ENCODE results near the gene SP9.

SP9 gene

DNA sequence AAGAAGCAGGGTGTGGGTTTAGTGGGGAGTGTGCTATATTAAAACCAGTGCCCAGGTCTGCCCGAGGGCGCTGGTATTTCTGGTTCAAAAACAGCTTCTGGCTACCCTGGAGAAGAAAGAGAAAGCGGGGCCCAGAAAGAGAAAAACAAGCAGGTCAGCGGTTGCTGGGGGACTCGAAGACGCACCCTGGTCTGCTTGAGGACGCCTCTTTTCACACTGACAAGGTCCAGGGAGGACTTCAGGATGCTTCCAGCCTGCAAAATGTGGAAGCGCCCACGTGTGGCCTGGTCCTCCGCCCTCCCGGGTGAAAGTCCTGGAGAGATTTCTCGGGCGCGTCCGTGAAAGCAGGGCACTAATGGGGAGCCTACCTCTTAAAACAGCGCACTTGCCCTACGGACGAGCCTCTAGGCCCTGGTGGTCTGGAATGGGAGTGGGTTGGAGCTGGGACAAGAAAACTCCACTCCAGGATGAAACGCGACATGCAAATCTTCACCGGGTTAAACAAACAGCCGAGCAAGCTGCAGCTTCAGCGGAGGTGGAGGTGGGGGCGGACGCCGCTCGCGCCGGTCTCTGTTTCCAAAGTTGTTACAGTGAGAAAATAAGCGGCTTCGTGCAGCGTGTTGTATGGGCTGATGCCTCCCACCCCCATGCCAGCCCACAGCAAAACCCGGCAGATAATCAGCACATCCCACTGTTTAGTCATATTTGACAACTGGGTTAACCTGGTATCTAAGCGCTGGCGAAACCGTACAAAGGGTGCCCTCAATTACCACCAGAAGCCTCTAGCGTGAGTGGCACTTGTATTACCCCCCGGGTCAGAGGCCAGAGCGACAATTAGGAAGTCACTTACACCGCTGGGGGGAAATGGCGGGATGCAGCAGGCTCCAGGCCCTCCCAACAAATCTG is 1.1 kb upstream of the SP9 start:
- no peak for DNase-seq (ENCODE audit: low spot score)

- no peak for DNase-seq (ENCODE audit: low spot score)
Measured at GRCh38 chr2:174334278-174334715, 457 bp upstream of the SP9 start.

DNA sequence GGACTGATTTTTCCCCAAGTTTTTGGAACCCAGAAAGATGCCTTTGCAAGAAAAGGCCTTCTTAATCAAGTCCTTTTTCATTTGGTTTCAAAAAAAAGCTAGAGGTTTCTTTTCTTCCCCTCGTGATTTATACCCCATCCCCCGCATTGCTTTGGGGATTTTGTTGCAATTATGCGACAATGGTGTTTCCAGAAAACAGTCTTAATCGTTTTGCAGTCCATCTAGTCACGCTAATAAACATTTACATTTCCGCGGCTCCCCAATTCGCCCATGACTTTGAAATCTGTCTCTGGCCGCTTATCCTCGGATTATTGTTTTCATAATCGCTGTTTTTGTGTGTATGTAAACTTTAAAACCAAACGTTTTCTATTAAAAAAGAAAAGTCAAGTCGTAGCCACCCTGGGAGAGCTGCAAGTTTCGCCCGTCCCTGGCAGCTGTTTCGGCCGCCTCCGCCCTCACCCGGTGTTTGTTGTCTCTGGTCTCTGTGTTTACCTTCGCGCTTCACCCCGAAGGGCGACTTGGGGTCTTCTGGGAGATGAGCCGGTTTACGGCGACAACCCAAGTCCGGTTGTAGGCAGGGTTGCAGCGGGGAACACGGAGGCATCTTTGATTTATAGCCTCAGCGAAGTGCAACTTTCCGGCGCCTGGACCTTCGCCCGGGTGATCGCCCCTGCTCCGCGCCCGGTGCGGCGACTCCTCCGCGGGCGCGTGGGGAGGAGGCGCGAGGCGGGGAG is 667 bp downstream of the SP9 start:
- no peak for DNase-seq (ENCODE audit: low spot score)

- DNase-seq (ENCODE audit: low spot score), result no peak
Measured at GRCh38 chr2:174335988-174336500, 1.3 kb downstream of the SP9 start.

GRCh38 chr2:174336501-174337336 is 2.0 kb downstream of the SP9 start:
- DNase-seq (ENCODE audit: low spot score), result no peak

DNA sequence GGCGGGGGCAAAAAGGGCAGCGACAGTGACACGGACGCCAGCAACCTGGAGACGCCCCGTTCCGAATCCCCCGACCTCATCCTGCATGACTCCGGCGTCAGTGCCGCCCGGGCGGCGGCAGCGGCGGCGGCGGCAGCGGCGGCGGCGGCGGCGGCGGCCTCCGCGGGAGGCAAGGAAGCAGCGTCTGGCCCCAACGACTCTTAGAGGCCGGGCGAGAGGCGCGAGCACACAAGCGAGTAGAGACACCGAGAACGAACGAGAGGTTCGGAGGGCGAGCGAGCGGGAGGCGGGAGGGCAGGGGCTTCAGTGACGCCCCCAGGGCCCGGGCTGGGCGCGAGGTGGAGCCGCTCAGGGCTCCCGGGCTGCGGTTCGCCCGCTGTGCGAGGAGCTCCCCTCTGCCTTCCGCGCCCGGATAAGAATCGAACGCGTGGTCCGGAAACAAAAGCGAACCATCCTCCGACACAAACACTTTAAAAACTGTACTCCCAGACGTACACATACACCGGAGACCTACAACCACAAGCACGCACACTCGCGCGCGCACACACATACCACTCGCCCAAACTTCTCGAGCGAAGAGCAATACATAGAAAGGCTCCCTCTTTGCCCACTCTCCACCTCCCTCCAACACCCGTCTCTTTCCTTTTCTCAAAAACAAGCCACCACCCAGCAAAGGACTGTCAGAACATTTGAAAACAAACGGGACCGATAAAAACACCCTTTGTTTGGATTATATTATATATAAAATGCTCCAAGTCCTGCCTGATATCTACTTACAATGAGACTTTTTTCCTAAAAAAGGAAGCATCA is 2.8 kb downstream of the SP9 start:
- DNase-seq (ENCODE audit: low spot score), result no peak

DNA sequence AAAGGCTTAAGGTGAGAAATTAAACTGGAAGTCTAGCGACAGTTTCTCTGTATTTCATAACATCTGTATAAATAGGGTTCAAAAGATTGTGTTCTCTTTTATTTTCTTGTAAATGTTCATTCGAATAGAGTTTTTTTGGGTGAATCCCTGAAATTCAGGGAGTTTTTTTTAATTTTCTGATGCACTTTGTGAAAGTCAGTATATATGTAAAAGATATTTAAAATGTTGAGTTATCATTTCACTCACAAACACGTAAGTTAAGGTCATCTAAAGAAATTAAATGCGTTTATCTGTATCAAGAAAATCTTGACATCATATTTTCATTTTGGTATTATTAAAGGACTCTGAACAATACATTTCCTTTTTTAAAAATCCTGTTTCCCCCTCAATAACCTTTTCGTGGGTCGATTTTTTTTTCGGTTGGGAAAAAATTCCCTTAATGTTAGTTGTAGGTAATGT is 3.4 kb downstream of the SP9 start:
- no peak for DNase-seq (ENCODE audit: low spot score)

DNA sequence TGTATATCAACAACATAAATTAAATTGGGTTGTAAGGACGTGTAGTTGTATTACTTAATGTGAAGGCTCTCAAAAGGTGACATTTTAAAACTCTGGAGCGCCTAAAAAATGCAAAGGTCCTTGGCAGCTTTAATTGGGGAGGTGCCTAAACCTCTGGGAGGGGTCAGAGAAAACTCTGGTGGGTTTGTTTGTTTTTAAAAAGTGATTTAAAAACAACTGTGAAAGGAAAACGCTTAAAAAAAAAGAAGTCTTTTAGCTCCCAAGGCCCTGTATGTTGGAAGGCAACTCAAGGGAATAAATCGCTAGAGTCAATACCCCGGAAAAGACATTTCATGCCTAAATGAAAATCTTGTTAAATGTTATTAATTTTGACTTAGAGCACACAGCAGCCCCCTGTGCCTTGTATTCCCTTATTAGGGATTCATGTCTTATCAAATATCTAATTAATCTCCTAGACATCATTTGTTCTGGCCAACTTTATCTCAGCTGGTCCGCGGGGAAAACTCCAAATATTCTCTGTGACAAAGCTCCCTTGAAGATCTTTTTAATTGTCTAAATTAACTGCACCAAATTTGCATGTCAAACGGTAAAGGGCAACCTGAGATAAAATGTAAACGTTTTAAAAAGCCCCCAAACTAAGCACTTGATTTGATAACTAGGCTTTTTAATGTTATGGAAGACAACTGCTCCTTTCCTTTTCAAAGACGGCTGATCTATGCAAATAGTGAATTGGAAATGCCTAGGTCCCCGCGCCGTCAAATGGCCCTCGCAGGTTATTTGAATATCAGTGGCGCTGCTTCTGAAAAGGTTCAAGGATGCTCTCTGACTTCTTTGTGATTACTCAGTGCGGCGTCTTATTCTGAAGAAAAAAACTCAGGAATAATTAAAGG is 4.2 kb downstream of the SP9 start:
- no peak for DNase-seq (ENCODE audit: low spot score)

DNA sequence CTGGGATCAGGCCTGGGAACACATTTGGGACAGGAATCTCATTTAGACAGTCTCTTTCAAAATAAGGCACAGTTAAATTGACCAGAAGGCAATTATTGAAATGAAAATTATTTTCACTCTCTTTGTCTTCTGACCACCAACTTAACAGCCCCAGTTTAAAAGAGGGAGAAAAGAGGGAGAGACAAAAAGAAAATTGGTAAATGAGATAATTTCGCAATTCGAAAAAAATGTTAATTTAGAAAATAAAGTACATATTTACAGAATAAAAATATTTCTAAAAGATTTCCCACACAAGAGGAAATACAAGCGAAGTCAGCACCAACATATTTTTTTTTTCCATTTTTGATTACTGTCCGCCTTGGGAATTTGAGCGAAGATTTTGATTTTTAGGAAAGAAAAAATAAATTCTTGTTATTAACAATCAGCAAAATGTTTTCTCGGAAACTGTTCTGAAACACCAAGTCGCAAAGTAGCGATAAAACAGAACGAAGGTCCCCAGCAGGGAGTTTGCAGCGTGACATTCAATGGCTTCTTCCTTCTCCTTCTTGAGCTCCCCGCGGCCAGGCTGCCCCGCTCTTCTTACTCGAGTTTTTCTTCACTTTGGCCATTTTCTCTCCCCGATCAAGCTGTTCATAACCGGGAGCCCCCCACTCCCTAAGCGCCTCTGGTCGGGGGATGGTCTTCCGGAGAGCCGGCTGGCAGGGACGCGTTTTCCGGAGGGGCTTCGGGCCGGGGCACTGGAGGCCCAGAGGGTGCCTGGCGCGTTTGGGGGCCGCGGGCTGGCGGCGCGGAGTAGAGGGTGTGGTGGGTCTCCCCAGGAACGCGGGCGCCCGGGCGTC is 5.0 kb downstream of the SP9 start:
- DNase-seq (ENCODE audit: low spot score), result no peak

- DNase-seq (ENCODE audit: low spot score), result no peak
Measured at GRCh38 chr2:174340400-174341292, 5.9 kb downstream of the SP9 start.

DNA sequence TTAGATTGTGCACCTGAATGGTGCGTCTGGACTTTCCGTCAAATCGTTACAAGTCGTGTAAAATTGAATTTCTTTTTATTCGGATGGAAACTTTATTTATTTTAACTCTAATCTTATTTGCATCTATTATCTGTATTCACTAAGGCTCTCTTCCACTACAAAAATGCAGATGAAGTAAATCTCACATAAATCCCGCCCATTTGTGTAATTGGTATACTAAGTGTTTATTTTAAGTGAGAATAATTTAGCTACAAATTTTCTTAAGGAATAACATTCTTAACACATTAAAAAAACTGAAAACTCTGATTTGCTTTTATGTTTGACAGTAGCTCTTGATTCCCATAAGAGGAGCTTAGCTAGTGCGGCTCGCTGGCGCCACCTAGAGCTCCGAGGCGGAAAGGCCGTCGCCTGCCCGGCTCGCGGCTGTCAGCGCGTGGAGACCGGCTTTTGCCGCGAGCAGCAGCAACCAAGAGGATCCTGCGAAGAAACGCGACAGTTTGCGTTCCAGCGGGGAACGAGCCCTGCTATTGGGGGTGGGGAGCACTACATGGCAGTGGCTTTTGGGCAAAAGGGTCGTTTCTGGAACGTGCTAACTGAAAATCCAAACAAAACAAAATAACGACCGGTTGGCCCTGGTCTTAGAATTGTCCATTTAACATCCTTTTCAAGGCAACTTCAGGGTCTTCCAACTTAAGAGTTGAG is 6.7 kb downstream of the SP9 start:
- DNase-seq (ENCODE audit: low spot score), result peak; percentile 85

DNA sequence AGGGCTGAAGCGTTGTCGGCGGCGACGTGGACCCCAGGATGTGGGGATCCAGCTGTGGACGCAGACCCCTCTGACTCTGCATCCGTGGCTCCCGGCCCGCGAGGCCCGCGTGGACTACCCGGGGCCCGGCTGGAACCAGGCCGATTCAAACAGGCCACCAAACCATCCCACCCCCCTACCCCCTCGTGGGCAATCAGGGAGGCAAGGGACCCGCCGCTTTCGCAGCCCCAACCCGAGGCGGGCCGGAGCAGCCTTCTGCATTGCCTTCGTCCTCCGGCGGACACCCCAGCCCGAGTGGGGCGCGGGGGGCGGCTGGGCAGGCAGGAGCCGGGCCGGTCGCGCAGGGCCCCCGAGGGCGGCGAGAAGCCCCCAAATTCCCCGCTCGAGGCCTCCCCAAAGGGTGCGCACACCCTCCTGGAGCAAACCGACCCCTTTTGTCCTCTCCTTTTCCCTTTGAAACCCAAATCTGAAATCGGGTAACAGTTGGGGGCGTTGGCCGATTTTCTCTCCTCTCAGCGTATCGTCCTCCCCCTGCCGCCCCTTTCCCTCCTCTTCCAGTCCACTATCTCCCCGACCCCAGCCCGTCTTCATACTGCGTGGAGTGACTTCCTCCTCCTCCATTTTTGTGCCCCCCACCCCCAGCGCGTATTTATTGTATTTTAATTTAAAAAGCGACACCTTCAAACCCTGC is 7.4 kb downstream of the SP9 start:
- DNase-seq (ENCODE audit: low spot score), result no peak

- DNase-seq (ENCODE audit: low spot score), result no peak
Measured at GRCh38 chr2:174342686-174343342, 8.1 kb downstream of the SP9 start.

DNA sequence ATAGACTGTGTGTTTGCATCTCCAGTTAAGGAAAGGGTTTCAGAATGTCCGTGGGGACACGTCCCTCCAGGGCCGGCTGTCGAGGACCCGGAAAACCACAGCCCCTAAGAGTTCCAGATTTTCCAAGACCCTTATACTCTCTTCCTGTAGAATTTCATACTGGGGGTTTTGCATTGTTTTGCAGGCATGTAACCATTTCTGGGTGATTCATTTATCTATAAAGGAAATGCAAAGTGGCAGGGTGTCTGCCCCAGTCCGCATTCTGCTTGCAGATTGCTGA is 8.5 kb downstream of the SP9 start:
- DNase-seq (ENCODE audit: low spot score), result no peak

- no peak for DNase-seq (ENCODE audit: low spot score)
Measured at GRCh38 chr2:174343623-174344455, 9.1 kb downstream of the SP9 start.
